Heart left ventricle (tissue), 13 donors: Measurements from ENCODE around the gene FCN2.

Source experiments
- POLR2A ChIP-seq, 2 donors: fragments of 450-650 bp; IDR thresholded peaks; one replicate each; pipeline ENCODE4 v1.6.1; 2017; ENCODE audit warnings: antibody characterized with exemption in 2 of 2, mild to moderate bottlenecking in 2 of 2, moderate library complexity in 2 of 2
- TF ChIP-seq, protein P1 (sequence below), 12 donors: fragments of 200-600 bp; sonication (generic) in 4 of 12; IDR thresholded peaks; one replicate each; pipeline versions ENCODE4 v1.5.0 to v1.8.0; 2018 to 2022; ENCODE audit warnings: antibody characterized with exemption in 12 of 12, mild to moderate bottlenecking in 5 of 12
- donor health status: ischemic (EF 13 %, LVEDD 7.1; RV severe dilation, severe dysfunction).
- donor health status: DM: no; HTN: yes; CAD: no.
- donor health status: DM: no; HTN: no; CAD: no.
- donor health status: ischemic (EF 25% LVEDD 6.9; RV normal size, moderate dysfunction).
- donor health status: ischemic (EF 25% LVEDD 5.7; RV mildly dilated, moderate dysfunction).
- donor health status: ischemic (EF 35%, LVEDD 5.7; RV mildly dilated, moderate dysfunction).
- donor health status: nonischemic (EF 11% LVEDD 7.7; RV severe dilation, severe dysfunction).
- donor health status: DM: yes; HTN: yes; CAD: no.
- donor health status: PGD.
- donor health status: ischemic (EF 29% LVEDD 5.4; RV normal size, mild dysfunction).
- donor health status: nonischemic (EF 23%, LVEDD 6.1; RV moderate dilation, normal function).

DNA sequence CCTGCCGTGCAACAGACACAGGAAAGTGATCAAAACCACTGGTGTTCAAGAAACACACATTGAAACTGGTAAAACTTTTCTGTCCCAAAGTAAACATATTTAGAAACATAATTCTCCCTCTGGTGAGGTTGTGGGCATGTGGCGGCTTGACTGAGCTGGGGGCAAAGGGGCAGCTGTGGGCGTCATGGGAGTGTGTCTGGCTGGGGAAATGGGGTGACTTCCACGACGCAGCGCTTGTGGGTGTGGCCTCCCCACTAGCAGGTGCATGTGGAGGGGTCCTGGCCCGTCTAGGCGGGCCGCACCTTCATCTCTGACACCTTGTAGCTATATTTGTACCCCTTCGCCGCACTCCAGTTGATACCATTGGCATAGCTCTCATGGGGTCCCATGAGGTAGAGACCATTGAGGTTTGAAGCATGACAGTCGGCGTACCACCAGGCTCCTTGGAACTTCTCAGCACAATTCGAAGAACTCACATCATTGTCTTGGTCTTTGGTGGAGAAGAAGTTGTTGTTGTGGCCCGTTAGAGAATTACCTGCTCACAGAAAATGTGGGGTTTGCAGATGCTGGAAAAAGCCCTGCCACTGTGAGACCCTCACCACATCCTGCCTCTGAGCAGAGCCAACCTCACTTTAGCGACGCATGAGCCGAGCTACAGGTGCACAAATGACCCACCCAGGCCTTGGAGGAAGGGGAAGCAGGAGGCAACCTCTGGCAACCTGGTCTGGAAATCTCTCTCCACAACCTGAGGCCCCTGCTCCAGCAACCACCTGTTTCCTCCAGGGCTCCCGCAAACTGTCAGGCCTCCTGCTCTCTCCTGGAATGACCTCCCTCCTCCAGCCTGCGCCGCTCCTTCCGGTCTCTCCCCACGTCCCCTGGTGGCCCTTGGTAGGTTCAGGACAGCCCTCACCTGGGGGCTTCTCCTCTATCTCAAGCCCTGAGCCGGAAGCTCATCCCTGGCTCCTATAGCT, 29.2 kb downstream of the FCN2 start:
- TF ChIP-seq, protein P1, sequence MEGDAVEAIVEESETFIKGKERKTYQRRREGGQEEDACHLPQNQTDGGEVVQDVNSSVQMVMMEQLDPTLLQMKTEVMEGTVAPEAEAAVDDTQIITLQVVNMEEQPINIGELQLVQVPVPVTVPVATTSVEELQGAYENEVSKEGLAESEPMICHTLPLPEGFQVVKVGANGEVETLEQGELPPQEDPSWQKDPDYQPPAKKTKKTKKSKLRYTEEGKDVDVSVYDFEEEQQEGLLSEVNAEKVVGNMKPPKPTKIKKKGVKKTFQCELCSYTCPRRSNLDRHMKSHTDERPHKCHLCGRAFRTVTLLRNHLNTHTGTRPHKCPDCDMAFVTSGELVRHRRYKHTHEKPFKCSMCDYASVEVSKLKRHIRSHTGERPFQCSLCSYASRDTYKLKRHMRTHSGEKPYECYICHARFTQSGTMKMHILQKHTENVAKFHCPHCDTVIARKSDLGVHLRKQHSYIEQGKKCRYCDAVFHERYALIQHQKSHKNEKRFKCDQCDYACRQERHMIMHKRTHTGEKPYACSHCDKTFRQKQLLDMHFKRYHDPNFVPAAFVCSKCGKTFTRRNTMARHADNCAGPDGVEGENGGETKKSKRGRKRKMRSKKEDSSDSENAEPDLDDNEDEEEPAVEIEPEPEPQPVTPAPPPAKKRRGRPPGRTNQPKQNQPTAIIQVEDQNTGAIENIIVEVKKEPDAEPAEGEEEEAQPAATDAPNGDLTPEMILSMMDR (IDR thresholded peaks at IDR 0.05): no peak
- no peak for TF ChIP-seq POLR2A (IDR thresholded peaks at IDR 0.05)
